HG03159 (cell line): ENCODE results near the gene TMEM120B.
"Not testable (repeated sequence)": the region's sequence is repeated elsewhere in the genome, so short reads cannot be mapped to it uniquely, and the experiment has no call there.

ENCODE experiments used
- ATAC-seq: cut with Tn5 transposase; IDR thresholded peaks from one replicate; pipeline ENCODE4 v1.9.1; 2021; ENCODE audit warnings: mild to moderate bottlenecking, moderate library complexity; ENCODE audit not compliant: unreplicated experiment

TMEM120B gene

GRCh38 chr12:121790785-121791184, 78.2 kb downstream of the TMEM120B start:
- not testable (repeated sequence) for ATAC-seq

- no peak for ATAC-seq
Measured at GRCh38 chr12:121791671-121792551, 79.4 kb downstream of the TMEM120B start.

GRCh38 chr12:121792607-121793439, 80.3 kb downstream of the TMEM120B start:
- no peak for ATAC-seq

- ATAC-seq: peak; percentile 16
Measured at GRCh38 chr12:121793440-121793837, 80.9 kb downstream of the TMEM120B start, which contains the start of gene RHOF. TSS of gene RHOF (minus strand) at chr12:121793688. CDS start at chr12:121793633, 55 bp downstream.

- ATAC-seq: peak; percentile 44
Measured at GRCh38 chr12:121793838-121794533, 81.4 kb downstream of the TMEM120B start.

GRCh38 chr12:121794534-121795033, 82.0 kb downstream of the TMEM120B start:
- no peak for ATAC-seq

- no peak for ATAC-seq
Measured at GRCh38 chr12:121795034-121795968, 82.7 kb downstream of the TMEM120B start.

- no peak for ATAC-seq
Measured at GRCh38 chr12:121796855-121797751, 84.6 kb downstream of the TMEM120B start.

GRCh38 chr12:121797937-121798786, 85.6 kb downstream of the TMEM120B start:
- ATAC-seq: no peak

- no peak for ATAC-seq
Measured at GRCh38 chr12:121798787-121799155, 86.2 kb downstream of the TMEM120B start.

GRCh38 chr12:121799156-121799841, 86.7 kb downstream of the TMEM120B start:
- no peak for ATAC-seq

GRCh38 chr12:121799842-121800693, 87.5 kb downstream of the TMEM120B start:
- no peak for ATAC-seq

- ATAC-seq: no peak
Measured at GRCh38 chr12:121800694-121801594, 88.4 kb downstream of the TMEM120B start.

GRCh38 chr12:121801595-121802484, 89.3 kb downstream of the TMEM120B start:
- ATAC-seq: no peak
